HepG2 (cell line): ENCODE results near the gene BCL2L11. TPM values are rescaled to one million over a fixed set of nuclear protein-coding genes. Genes with fewer than 3 reads are reported as not detected.

ENCODE experiments used
- ATAC-seq: fragments of 200-7000 bp; cut with Tn5 transposase; 3 replicates; pipeline ENCODE4 v1.9.1; 2020; ENCODE audit warnings: mild to moderate bottlenecking, moderate library complexity
- BruUV-seq: library from RNA; stranded (reverse); fragments of 400-500 nt; replicated peaks from 2 replicates; lab custom pipeline; 2021; lab: Mats Ljungman, UMichigan
- CTCF ChIA-PET: fragments of 300-600 bp; formaldehyde crosslinking; extraction: SDS; loops from one replicate; lab custom pipeline; 2021; ENCODE audit warnings: low total read pairs, inconsistent platforms, low intra/inter-chr PET ratio; lab: Yijun Ruan, JAX
- POLR2A ChIA-PET: fragments of 350-600 bp; sonication (Branson Sonifier 250); formaldehyde crosslinking; loops from one replicate; lab custom pipeline; 2020; ENCODE audit warnings: antibody characterized with exemption, inconsistent platforms; lab: Yijun Ruan, JAX
- DNase-seq: peaks from one replicate; pipeline ENCODE4 v3.0.0-alpha.2; 2015; ENCODE audit warnings: low spot score
- FAIRE-seq: peaks from 3 replicates; lab custom pipeline; 2011; peaks lifted over from hg19 to GRCh38; lab: Jason Lieb, UNC
- H2AFZ ChIP-seq: one replicate; pipeline ENCODE4 v1.6.1; 2011; ENCODE audit warnings: low read length, inconsistent platforms
- H3K27ac ChIP-seq: fragments of 300-600 bp; 3 replicates; pipeline ENCODE4 v1.8.0; 2011; ENCODE audit warnings: mixed run types, mild to moderate bottlenecking, mixed read lengths, low read length, inconsistent platforms; ENCODE audit not compliant: insufficient read depth; ENCODE audit errors: extremely low read length
- H3K27me3 ChIP-seq, 2 experiments: fragments of 200-600 bp in 1 of 2; 2 replicates in 1 of 2; 3 replicates in 1 of 2; pipeline versions ENCODE4 v1.6.0 to v1.8.0; 2011; ENCODE audit warnings: low read length in 2 of 2, mild to moderate bottlenecking in 2 of 2, moderate library complexity in 2 of 2, inconsistent platforms in 1 of 2; ENCODE audit not compliant: insufficient read depth in 2 of 2, control insufficient read depth in 1 of 2
- H3K36me3 ChIP-seq, 2 experiments: fragments of 200-600 bp in 1 of 2; replicated peaks in 1 of 2; 2 replicates in 1 of 2; 3 replicates in 1 of 2; pipeline versions ENCODE4 v1.5.1 to v1.8.0; 2011; ENCODE audit warnings: low read length in 2 of 2, inconsistent platforms in 1 of 2; ENCODE audit not compliant: insufficient read depth in 2 of 2, control insufficient read depth in 1 of 2
- H3K4me1 ChIP-seq: 2 replicates; pipeline ENCODE4 v1.5.1; 2012; ENCODE audit warnings: low read length, inconsistent platforms; ENCODE audit not compliant: insufficient read depth
- H3K4me2 ChIP-seq: 2 replicates; pipeline ENCODE4 v1.6.0; 2011; ENCODE audit warnings: low read depth, low read length, inconsistent platforms
- H3K4me3 ChIP-seq, 3 experiments: fragments of 200-600 bp in 1 of 3; sonication (generic), shearing (Covaris generic) in 1 of 3; replicated peaks in 1 of 3; 2 replicates each; pipeline ENCODE4 v1.5.1; 2011 to 2016; ENCODE audit warnings: low read length in 3 of 3, inconsistent platforms in 2 of 3, low read depth in 2 of 3, mild to moderate bottlenecking in 2 of 3, control low read depth in 1 of 3, mixed read lengths in 1 of 3; ENCODE audit not compliant: insufficient read depth in 1 of 3
- H3K79me2 ChIP-seq: one replicate; pipeline ENCODE4 v1.6.1; 2011; ENCODE audit warnings: low read length, inconsistent platforms; ENCODE audit not compliant: insufficient read depth
- H3K9ac ChIP-seq: 2 replicates; pipeline ENCODE4 v1.6.0; 2011; ENCODE audit warnings: mild to moderate bottlenecking, low read depth, low read length, inconsistent platforms; ENCODE audit not compliant: insufficient read depth
- H3K9me3 ChIP-seq: 2 replicates; pipeline ENCODE4 v1.5.1; 2012; ENCODE audit warnings: mild to moderate bottlenecking, low read length
- H4K20me1 ChIP-seq: 2 replicates; pipeline ENCODE4 v1.6.0; 2011; ENCODE audit warnings: inconsistent platforms, mild to moderate bottlenecking, low read length, moderate library complexity; ENCODE audit not compliant: insufficient read depth
- KLF6 ChIP-seq: IDR thresholded peaks from 2 replicates; pipeline ENCODE4 v1.8.0; 2016; ENCODE audit warnings: missing biosample characterization, missing genetic modification reagents
- NPAS2 ChIP-seq: sonication (generic); formaldehyde crosslinking; IDR thresholded peaks from 2 replicates; pipeline ENCODE4 v1.8.0; 2022; ENCODE audit warnings: mild to moderate bottlenecking, missing genetic modification reagents, borderline replicate concordance
- PRPF4 ChIP-seq: fragments of 200-400 bp; formaldehyde crosslinking; IDR thresholded peaks from 2 replicates; pipeline ENCODE4 v1.6.1; 2016; ENCODE audit warnings: low read length, low read depth; ENCODE audit not compliant: poor library complexity, severe bottlenecking
- ZBTB33 ChIP-seq: sonication (generic); formaldehyde crosslinking; IDR thresholded peaks from 2 replicates; pipeline ENCODE4 v1.4.0; 2020; ENCODE audit warnings: missing genetic modification reagents
- ZNF550 ChIP-seq: sonication (generic); formaldehyde crosslinking; IDR thresholded peaks from 2 replicates; pipeline ENCODE4 v1.4.0; 2020; ENCODE audit warnings: mild to moderate bottlenecking, missing genetic modification reagents, borderline replicate concordance
- ZNF768 ChIP-seq: sonication (generic); formaldehyde crosslinking; IDR thresholded peaks from 2 replicates; pipeline ENCODE4 v1.4.0; 2020; ENCODE audit warnings: missing genetic modification reagents
- WGBS: methylation state at CpG from one replicate; pipeline ENCODE4 v1.1.6; 2017; ENCODE audit warnings: low lambda C conversion rate; 5-methylcytosine and 5-hydroxymethylcytosine counted together
- in situ Hi-C: cut with HindIII; loops from 2 replicates; pipeline ENCODE4 v1.10.0; 2017; ENCODE audit warnings: low pct_unique_long_range_greater_than_20kb; ENCODE audit not compliant: extremely low pct_ligation_motif_present
- intact Hi-C: fragments of 100-400 bp; cut with micrococcal nuclease; formaldehyde crosslinking; loops from one replicate; pipeline ENCODE4 v1.10.0; 2022; ENCODE audit not compliant: unreplicated experiment
- polyA plus RNA-seq, 8 experiments: library from polyadenylated mRNA; depleted of rRNA in 3 of 8; stranded (reverse) in 7 of 8; unstranded in 1 of 8; fragments of >200 nt; fragmentation: Illumina TruSeq in 4 of 8; extraction: Trizol in 4 of 8; gene quantifications; 2 replicates each; pipeline versions ENCODE4 v1.2.1 to v1.2.3, GENCODE V29; 2011 to 2016; ENCODE audit warnings: low read depth in 4 of 8, missing spikeins in 1 of 8, mixed read lengths in 1 of 8; ENCODE audit not compliant: insufficient read depth in 1 of 8
- total RNA-seq, 5 experiments: library from RNA; depleted of rRNA; stranded (reverse); fragments of >200 nt; fragmentation: Illumina TruSeq; extraction: Trizol; gene quantifications; 2 replicates each; pipeline ENCODE4 v1.2.3, GENCODE V29; 2016; ENCODE audit warnings: low read depth in 1 of 5
- TF ChIP-seq, protein P1 (sequence below): sonication (generic); IDR thresholded peaks from 2 replicates; pipeline ENCODE4 v1.6.1; 2016; ENCODE audit warnings: low read depth, borderline replicate concordance
- TF ChIP-seq, protein P2 (sequence below): fragments of 450-650 bp; IDR thresholded peaks from 2 replicates; pipeline ENCODE4 v1.6.1; 2017
- TF ChIP-seq, protein P3 (sequence below): sonication (generic); formaldehyde crosslinking; IDR thresholded peaks from 2 replicates; pipeline ENCODE4 v1.4.0; 2020; ENCODE audit warnings: mild to moderate bottlenecking, missing genetic modification reagents

BCL2L11 gene
- total and polyA plus RNA-seq, 2 of the 13 experiments (the other 11 are each of a cell fraction or from before 2014, with no cell fraction given) = 6.1 to 9.7 TPM

DNA sequence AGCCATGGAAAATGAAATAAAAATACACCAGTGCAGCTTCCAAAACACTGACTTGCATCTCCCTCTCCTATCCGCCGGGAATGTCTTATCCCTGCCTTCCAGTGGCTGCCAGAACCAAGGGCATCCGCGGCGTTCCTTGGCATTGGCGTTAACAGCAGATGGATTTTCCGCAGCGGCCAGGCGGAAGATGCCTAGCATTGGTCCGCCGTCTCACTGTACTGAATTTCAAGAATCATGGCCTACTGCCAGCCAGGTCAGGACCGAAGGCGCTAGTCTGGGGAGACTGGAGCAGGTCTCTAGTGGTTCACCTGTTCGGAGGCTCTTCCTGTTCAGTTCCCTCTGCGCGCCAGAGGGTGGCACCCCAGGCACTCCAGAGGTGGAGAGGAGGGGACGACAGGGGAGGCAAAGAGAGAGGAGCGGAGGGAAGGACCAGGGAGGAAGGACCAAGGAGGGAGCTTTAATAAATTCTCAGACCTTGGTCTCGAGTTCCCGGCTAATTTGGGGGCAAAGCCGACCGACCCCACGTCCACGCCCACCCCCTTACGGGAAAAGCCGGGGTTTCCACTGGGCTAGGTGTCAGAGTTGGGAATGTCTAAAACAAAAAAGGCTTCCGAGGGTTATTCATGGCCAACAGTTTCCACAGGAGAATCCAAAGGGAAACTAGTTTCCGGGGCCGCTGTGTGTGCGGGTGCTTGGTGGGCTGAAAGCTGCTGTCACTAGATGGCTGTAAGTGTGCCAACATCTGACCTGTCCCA, 3.7 kb upstream of the BCL2L11 start (continued):
- TF ChIP-seq, protein P1, sequence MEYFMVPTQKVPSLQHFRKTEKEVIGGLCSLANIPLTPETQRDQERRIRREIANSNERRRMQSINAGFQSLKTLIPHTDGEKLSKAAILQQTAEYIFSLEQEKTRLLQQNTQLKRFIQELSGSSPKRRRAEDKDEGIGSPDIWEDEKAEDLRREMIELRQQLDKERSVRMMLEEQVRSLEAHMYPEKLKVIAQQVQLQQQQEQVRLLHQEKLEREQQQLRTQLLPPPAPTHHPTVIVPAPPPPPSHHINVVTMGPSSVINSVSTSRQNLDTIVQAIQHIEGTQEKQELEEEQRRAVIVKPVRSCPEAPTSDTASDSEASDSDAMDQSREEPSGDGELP = 0 out of 2 replicates have a peak, but pooled peaks have one; percentile 14
- peak; percentile 48; the same call in 1 of the 2 replicates for TF ChIP-seq KLF6 (CRISPR knock-in tag)

DNA sequence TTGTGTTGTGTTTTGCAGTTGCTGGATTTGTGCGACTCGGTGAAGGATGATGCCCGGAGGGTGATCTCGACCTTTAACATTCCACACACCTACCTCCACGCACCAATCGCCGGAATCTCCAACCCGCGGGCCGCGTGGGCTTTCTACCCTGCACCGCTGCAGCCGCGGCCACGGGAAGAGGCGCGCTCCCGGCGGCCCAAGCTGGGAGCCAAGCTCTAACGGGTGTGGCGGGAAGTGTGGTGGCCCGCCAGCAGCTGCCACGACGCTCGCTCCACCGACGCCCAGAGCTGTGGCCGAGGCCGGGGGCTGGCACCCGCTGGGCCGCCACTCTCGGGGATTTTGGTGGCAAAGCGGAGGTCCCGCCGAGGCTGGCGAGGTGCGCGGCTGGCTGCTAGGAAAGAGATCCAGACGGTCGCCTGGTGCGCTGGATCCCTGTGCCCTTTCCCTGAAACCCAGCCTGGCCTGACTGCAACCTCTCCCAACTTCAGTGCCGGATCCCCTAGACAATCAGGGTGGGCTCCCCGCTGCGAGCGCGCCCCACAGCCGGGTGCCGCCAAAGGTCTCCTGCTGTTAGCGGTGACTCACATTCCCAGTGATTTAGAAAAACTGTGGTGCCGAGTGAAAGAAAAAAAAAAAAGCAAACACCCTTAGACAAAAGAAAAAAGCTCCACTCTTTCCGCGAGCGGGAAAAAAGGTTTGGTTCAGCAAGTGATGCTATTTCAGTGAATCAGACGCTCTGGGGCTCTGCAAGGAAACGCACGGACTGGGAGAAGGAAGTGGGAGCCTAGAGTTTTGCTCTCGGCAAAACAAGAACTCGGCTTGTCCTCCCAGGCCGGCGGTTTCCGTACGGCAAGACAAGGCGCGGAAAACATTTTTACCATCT, 2.9 kb upstream of the BCL2L11 start:
- H3K4me1 ChIP-seq = peaks cover 21% of the 10 kb centered on the region
- no peaks in the 10 kb centered on the region for H3K9me3 ChIP-seq
- no TSS peak for BruUV-seq
- H3K27me3 ChIP-seq = peaks cover 0 to 9% of the 10 kb centered on the region in 2 experiments; a peak in 3 of 5 replicates
- ATAC-seq = no peak
- intact Hi-C loops (loop anchor here (10.0 kb wide), 1 partner anchor 577 kb away; no protein-coding TSS in a partner anchor), in situ Hi-C loops (loop anchor here (5.0 kb wide), 1 partner anchor 584 kb away; no protein-coding TSS in a partner anchor)
- peak overlapping the region; percentile 93 for H3K4me2 ChIP-seq
- H4K20me1 ChIP-seq = no peaks in the 10 kb centered on the region
- DNase-seq = no peak
- no peak for FAIRE-seq
- H3K79me2 ChIP-seq = peaks cover 16% of the 10 kb centered on the region
- 90% methylated on average over 64 of the region's 64 CpGs for WGBS
- no peaks in the 10 kb centered on the region for H3K36me3 ChIP-seq
- CTCF ChIA-PET = interaction anchor here (1.2 to 1.9 kb wide), 2 partner anchors 18 to 585 kb away, joined by 4 to 9 read pairs; no protein-coding TSS in a partner anchor
- H2AFZ ChIP-seq = no peak overlapping the region
- no peak overlapping the region for H3K27ac ChIP-seq
- peak overlapping the region; percentile 23 to 70 (median 45); a peak in 4 of 6 replicates for H3K4me3 ChIP-seq
- POLR2A ChIA-PET = no interaction called here
- H3K9ac ChIP-seq = no peak overlapping the region
- peak; percentile 68 for TF ChIP-seq ZBTB33
- TF ChIP-seq, protein P2, sequence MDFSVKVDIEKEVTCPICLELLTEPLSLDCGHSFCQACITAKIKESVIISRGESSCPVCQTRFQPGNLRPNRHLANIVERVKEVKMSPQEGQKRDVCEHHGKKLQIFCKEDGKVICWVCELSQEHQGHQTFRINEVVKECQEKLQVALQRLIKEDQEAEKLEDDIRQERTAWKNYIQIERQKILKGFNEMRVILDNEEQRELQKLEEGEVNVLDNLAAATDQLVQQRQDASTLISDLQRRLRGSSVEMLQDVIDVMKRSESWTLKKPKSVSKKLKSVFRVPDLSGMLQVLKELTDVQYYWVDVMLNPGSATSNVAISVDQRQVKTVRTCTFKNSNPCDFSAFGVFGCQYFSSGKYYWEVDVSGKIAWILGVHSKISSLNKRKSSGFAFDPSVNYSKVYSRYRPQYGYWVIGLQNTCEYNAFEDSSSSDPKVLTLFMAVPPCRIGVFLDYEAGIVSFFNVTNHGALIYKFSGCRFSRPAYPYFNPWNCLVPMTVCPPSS = no peak
- TF ChIP-seq ZNF550 (CRISPR knock-in tag) = no peak
- peak; percentile 36; the same call in 1 of the 2 replicates for TF ChIP-seq ZNF768
- TF ChIP-seq, protein P3, sequence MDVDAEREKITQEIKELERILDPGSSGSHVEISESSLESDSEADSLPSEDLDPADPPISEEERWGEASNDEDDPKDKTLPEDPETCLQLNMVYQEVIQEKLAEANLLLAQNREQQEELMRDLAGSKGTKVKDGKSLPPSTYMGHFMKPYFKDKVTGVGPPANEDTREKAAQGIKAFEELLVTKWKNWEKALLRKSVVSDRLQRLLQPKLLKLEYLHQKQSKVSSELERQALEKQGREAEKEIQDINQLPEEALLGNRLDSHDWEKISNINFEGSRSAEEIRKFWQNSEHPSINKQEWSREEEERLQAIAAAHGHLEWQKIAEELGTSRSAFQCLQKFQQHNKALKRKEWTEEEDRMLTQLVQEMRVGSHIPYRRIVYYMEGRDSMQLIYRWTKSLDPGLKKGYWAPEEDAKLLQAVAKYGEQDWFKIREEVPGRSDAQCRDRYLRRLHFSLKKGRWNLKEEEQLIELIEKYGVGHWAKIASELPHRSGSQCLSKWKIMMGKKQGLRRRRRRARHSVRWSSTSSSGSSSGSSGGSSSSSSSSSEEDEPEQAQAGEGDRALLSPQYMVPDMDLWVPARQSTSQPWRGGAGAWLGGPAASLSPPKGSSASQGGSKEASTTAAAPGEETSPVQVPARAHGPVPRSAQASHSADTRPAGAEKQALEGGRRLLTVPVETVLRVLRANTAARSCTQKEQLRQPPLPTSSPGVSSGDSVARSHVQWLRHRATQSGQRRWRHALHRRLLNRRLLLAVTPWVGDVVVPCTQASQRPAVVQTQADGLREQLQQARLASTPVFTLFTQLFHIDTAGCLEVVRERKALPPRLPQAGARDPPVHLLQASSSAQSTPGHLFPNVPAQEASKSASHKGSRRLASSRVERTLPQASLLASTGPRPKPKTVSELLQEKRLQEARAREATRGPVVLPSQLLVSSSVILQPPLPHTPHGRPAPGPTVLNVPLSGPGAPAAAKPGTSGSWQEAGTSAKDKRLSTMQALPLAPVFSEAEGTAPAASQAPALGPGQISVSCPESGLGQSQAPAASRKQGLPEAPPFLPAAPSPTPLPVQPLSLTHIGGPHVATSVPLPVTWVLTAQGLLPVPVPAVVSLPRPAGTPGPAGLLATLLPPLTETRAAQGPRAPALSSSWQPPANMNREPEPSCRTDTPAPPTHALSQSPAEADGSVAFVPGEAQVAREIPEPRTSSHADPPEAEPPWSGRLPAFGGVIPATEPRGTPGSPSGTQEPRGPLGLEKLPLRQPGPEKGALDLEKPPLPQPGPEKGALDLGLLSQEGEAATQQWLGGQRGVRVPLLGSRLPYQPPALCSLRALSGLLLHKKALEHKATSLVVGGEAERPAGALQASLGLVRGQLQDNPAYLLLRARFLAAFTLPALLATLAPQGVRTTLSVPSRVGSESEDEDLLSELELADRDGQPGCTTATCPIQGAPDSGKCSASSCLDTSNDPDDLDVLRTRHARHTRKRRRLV = no peak
- TF ChIP-seq PRPF4 = peak; percentile 38
- TF ChIP-seq NPAS2 (CRISPR knock-in tag) = no peak
